Brain microvascular endothelial cell (primary cell): ENCODE results near the gene GOLGA7B.

Source experiments
- DNase-seq: peaks from one replicate; pipeline ENCODE4 v3.0.0-alpha.2; 2020
- H3K27ac ChIP-seq: fragments of 250-450 bp; sonication (Bioruptor Pico); 2 replicates; pipeline ENCODE4 v1.5.1; 2020; ENCODE audit warnings: mild to moderate bottlenecking, moderate library complexity
- H3K27me3 ChIP-seq: fragments of 250-450 bp; sonication (Bioruptor Pico); replicated peaks from 2 replicates; pipeline ENCODE4 v1.5.1; 2020; ENCODE audit warnings: mild to moderate bottlenecking
- H3K36me3 ChIP-seq: fragments of 250-450 bp; sonication (Bioruptor Pico); replicated peaks from 2 replicates; pipeline ENCODE4 v1.5.1; 2020; ENCODE audit warnings: mild to moderate bottlenecking
- H3K4me3 ChIP-seq: 2 replicates; pipeline ENCODE4 v1.5.1; 2011; ENCODE audit warnings: low read depth, mild to moderate bottlenecking, control low read depth, low read length, moderate library complexity
- in situ Hi-C: cut with HindIII; loops from 2 replicates; pipeline ENCODE4 v1.10.0; 2017; ENCODE audit warnings: low sequenced_read_pairs, low pct_ligation_motif_present
- TF ChIP-seq, protein P1 (sequence below): IDR thresholded peaks from 2 replicates; pipeline ENCODE4 v1.5.1; 2011; ENCODE audit warnings: low read depth, mild to moderate bottlenecking, moderate library complexity, low read length, control low read depth, inconsistent platforms; ENCODE audit errors: missing control alignments

Gene GOLGA7B

GRCh38 chr10:97825020-97825760, 24.5 kb upstream of the GOLGA7B start:
- in situ Hi-C loops = no loop called here
- TF ChIP-seq, protein P1, sequence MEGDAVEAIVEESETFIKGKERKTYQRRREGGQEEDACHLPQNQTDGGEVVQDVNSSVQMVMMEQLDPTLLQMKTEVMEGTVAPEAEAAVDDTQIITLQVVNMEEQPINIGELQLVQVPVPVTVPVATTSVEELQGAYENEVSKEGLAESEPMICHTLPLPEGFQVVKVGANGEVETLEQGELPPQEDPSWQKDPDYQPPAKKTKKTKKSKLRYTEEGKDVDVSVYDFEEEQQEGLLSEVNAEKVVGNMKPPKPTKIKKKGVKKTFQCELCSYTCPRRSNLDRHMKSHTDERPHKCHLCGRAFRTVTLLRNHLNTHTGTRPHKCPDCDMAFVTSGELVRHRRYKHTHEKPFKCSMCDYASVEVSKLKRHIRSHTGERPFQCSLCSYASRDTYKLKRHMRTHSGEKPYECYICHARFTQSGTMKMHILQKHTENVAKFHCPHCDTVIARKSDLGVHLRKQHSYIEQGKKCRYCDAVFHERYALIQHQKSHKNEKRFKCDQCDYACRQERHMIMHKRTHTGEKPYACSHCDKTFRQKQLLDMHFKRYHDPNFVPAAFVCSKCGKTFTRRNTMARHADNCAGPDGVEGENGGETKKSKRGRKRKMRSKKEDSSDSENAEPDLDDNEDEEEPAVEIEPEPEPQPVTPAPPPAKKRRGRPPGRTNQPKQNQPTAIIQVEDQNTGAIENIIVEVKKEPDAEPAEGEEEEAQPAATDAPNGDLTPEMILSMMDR = no peak
- Histone ChIP-seq H3K27ac (no peak overlapping the region), H3K36me3 (no peaks in the 10 kb centered on the region), H3K4me3 (no peak overlapping the region), H3K27me3 (no peaks in the 10 kb centered on the region)
- DNase-seq = no peak

GRCh38 chr10:97826892-97827291, 22.8 kb upstream of the GOLGA7B start:
- in situ Hi-C loops = no loop called here

DNA sequence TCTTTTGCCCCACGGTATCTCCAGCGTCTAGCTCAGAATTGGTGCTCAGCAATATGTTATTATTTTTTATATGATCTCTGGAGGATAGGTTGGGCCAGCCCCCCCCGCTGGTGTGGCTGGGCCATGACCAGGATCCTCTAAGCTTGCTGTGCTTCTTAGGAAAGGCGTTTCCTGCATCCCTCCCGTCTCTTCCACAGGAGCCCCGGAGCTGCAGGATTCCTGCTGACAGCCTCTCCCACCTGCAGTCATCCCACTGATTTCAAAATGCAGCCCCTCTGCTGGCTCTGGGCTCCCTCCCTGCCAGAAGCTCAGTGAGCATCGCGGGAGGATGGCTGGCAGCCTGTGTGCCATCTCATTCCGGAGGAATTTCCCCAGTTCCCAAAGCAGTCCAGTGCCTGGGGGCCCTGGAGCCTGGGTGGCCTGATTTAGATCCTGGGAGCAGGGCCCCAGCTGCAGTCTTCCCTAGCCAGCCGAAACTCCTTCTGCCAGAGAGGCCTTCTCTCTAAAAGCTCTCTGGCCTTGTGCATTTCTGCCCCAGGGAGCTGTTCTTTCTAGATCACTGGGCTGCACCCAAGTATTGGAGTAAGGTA, 21.8 kb upstream of the GOLGA7B start:
- no peaks in the 10 kb centered on the region for H3K27me3 ChIP-seq
- H3K4me3 ChIP-seq = no peak overlapping the region
- TF ChIP-seq, protein P1 = peak; percentile 2
- in situ Hi-C loops = no loop called here
- DNase-seq = no peak
- H3K36me3 ChIP-seq = no peaks in the 10 kb centered on the region
- H3K27ac ChIP-seq = no peak overlapping the region

More at GRCh38 chr10:97826892-97827291, 22.8 kb upstream of the GOLGA7B start:
- H3K36me3 ChIP-seq = no peaks in the 10 kb centered on the region
- DNase-seq = no peak
- no peaks in the 10 kb centered on the region for H3K27me3 ChIP-seq
- no peak overlapping the region for H3K4me3 ChIP-seq
- TF ChIP-seq, protein P1 = no peak
- no peak overlapping the region for H3K27ac ChIP-seq

DNA sequence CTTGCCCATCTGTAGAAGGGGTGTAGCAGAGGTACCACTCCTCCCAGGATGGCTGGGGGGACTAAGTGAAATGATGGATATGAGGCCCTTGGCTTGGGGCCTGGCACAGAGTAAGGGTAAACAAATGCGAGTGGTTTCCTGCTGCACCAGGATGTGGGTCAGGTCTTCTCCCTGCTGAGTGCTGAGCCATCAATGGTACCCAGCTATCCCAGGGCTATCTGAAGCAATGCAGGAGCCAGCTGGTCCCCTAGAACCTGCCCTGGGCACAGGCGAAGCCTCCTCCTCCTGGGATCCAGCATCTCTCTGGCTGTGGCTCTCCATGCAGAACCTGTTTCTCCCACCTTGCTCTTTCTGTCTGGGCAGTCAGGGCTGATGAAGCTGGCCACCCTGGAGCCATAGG, 20.9 kb upstream of the GOLGA7B start:
- TF ChIP-seq, protein P1 = no peak
- no peak overlapping the region for H3K4me3 ChIP-seq
- no peaks in the 10 kb centered on the region for H3K36me3 ChIP-seq
- DNase-seq = no peak
- no peaks in the 10 kb centered on the region for H3K27me3 ChIP-seq
- H3K27ac ChIP-seq = no peak overlapping the region
- in situ Hi-C loops = no loop called here

GRCh38 chr10:97830064-97830463, 19.6 kb upstream of the GOLGA7B start:
- Histone ChIP-seq H3K4me3 (no peak overlapping the region), H3K27ac (no peak overlapping the region), H3K27me3 (peaks cover 3% of the 10 kb centered on the region), H3K36me3 (no peaks in the 10 kb centered on the region)
- DNase-seq = no peak
- TF ChIP-seq, protein P1 = no peak
- in situ Hi-C loops = no loop called here
